Measurements from ENCODE around the gene FARP1. TPM values are rescaled to one million over a fixed set of nuclear protein-coding genes. Genes with fewer than 3 reads are reported as not detected.

Gene FARP1
- total RNA-seq, 4 donors from 2014 or later, result 13.1 to 71.2 (median 46.6) TPM

DNA sequence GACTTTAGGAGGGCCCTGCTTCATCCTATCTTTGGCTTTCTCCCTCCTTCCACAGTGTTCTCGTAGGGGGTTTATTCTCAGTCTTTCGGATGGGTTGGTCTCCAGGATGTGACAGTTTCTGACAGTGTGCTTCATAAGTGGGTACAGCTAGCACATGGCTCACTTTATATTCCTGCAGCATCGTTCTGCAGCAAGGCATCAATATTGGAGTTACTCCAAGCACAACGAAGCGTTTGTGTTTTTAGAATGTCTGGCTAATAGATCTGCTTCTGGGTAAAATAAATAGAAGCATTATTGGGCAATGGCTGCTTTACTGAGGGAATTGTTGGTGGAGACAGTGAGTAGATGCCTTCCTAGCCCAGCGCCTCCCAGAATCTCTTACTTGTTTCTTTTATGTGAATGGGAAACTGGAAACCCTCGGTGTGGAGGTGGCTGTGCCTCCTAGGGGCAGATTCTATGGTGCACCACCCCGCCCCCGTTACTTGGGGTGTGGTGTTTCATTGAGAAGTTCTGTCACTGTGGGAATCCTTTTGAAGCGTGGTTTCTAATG, 2.0 kb downstream of the FARP1 start:
- no peak for TF ChIP-seq POLR2A (IDR thresholded peaks at IDR 0.05)
- TF ChIP-seq, protein P1, sequence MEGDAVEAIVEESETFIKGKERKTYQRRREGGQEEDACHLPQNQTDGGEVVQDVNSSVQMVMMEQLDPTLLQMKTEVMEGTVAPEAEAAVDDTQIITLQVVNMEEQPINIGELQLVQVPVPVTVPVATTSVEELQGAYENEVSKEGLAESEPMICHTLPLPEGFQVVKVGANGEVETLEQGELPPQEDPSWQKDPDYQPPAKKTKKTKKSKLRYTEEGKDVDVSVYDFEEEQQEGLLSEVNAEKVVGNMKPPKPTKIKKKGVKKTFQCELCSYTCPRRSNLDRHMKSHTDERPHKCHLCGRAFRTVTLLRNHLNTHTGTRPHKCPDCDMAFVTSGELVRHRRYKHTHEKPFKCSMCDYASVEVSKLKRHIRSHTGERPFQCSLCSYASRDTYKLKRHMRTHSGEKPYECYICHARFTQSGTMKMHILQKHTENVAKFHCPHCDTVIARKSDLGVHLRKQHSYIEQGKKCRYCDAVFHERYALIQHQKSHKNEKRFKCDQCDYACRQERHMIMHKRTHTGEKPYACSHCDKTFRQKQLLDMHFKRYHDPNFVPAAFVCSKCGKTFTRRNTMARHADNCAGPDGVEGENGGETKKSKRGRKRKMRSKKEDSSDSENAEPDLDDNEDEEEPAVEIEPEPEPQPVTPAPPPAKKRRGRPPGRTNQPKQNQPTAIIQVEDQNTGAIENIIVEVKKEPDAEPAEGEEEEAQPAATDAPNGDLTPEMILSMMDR (IDR thresholded peaks at IDR 0.05), result no peak
- intact Hi-C loops (cut with DNase I; ENCODE audit: low total_unique reads), result no loop called here
- Histone ChIP-seq H3K4me1 (peaks cover 0 to 5% of the 10 kb centered on the region in 2 donors), H3K36me3 (no peaks in the 10 kb centered on the region), H3K9me3 (no peaks in the 10 kb centered on the region), H3K27ac (peak overlapping the region in 1 of 2 donors; percentile 63), H3K27me3 (no peaks in the 10 kb centered on the region), H3K4me3 (peak overlapping the region in 1 of 2 donors; percentile 77)
- DNase-seq, result no peak

DNA sequence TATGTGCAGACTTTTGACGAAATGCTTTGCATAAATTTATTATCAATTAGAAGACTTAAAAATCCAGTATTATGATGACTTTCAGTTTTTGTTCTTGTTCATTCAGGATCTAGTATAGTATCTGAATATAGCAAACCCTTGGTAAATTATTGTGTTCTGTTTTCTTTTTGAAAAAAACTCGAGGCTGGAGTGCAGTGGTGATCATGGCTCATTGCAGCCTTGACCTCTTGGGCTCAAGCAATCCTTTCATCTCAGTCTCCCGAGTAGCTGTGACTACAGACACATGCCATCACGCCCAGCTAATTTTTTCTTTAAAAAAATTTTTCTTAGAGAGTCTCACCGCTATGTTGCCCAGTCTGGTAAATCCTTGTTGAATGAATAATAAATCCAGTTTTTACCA, 4.6 kb downstream of the FARP1 start:
- TF ChIP-seq, protein P1 (IDR thresholded peaks at IDR 0.05), result no peak
- TF ChIP-seq POLR2A (IDR thresholded peaks at IDR 0.05), result no peak
- Histone ChIP-seq H3K27ac (no peak overlapping the region), H3K4me1 (peaks cover 0 to 5% of the 10 kb centered on the region in 2 donors), H3K4me3 (no peak overlapping the region), H3K9me3 (no peaks in the 10 kb centered on the region), H3K27me3 (no peaks in the 10 kb centered on the region), H3K36me3 (no peaks in the 10 kb centered on the region)
- intact Hi-C loops (cut with DNase I; ENCODE audit: low total_unique reads), result no loop called here
- DNase-seq, result no peak

- Histone ChIP-seq H3K4me1 (no peaks in the 10 kb centered on the region), H3K27ac (no peak overlapping the region), H3K36me3 (no peaks in the 10 kb centered on the region), H3K4me3 (no peak overlapping the region), H3K27me3 (no peaks in the 10 kb centered on the region), H3K9me3 (no peaks in the 10 kb centered on the region)
- TF ChIP-seq, protein P1 (IDR thresholded peaks at IDR 0.05), result no peak
- TF ChIP-seq POLR2A (IDR thresholded peaks at IDR 0.05), result no peak
- intact Hi-C loops (cut with DNase I; ENCODE audit: low total_unique reads), result no loop called here
- no peak for DNase-seq
These were observed 8.1 kb downstream of the FARP1 start for GRCh38 chr13:98150832-98151479.

GRCh38 chr13:98155475-98156109, 12.7 kb downstream of the FARP1 start:
- TF ChIP-seq POLR2A (IDR thresholded peaks at IDR 0.05), result no peak
- intact Hi-C loops (cut with DNase I; ENCODE audit: low total_unique reads), result no loop called here
- H3K4me1 ChIP-seq, result no peaks in the 10 kb centered on the region
- no peaks in the 10 kb centered on the region for H3K36me3 ChIP-seq
- DNase-seq, result no peak
- no peak overlapping the region for H3K4me3 ChIP-seq
- no peak overlapping the region for H3K27ac ChIP-seq
- H3K9me3 ChIP-seq, result no peaks in the 10 kb centered on the region
- H3K27me3 ChIP-seq, result no peaks in the 10 kb centered on the region

GRCh38 chr13:98156259-98156658, 13.4 kb downstream of the FARP1 start:
- H3K4me3 ChIP-seq, result no peak overlapping the region
- no peaks in the 10 kb centered on the region for H3K36me3 ChIP-seq
- no peaks in the 10 kb centered on the region for H3K4me1 ChIP-seq
- no peaks in the 10 kb centered on the region for H3K27me3 ChIP-seq
- H3K27ac ChIP-seq, result no peak overlapping the region
- TF ChIP-seq, protein P1 (IDR thresholded peaks at IDR 0.05), result no peak
- no peak for TF ChIP-seq POLR2A (IDR thresholded peaks at IDR 0.05)
- no peak for DNase-seq
- intact Hi-C loops (cut with DNase I; ENCODE audit: low total_unique reads), result no loop called here
- H3K9me3 ChIP-seq, result no peaks in the 10 kb centered on the region
